Measurements from ENCODE around the gene TOP3A.

The TOP3A gene, protein sequence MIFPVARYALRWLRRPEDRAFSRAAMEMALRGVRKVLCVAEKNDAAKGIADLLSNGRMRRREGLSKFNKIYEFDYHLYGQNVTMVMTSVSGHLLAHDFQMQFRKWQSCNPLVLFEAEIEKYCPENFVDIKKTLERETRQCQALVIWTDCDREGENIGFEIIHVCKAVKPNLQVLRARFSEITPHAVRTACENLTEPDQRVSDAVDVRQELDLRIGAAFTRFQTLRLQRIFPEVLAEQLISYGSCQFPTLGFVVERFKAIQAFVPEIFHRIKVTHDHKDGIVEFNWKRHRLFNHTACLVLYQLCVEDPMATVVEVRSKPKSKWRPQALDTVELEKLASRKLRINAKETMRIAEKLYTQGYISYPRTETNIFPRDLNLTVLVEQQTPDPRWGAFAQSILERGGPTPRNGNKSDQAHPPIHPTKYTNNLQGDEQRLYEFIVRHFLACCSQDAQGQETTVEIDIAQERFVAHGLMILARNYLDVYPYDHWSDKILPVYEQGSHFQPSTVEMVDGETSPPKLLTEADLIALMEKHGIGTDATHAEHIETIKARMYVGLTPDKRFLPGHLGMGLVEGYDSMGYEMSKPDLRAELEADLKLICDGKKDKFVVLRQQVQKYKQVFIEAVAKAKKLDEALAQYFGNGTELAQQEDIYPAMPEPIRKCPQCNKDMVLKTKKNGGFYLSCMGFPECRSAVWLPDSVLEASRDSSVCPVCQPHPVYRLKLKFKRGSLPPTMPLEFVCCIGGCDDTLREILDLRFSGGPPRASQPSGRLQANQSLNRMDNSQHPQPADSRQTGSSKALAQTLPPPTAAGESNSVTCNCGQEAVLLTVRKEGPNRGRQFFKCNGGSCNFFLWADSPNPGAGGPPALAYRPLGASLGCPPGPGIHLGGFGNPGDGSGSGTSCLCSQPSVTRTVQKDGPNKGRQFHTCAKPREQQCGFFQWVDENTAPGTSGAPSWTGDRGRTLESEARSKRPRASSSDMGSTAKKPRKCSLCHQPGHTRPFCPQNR

DNA sequence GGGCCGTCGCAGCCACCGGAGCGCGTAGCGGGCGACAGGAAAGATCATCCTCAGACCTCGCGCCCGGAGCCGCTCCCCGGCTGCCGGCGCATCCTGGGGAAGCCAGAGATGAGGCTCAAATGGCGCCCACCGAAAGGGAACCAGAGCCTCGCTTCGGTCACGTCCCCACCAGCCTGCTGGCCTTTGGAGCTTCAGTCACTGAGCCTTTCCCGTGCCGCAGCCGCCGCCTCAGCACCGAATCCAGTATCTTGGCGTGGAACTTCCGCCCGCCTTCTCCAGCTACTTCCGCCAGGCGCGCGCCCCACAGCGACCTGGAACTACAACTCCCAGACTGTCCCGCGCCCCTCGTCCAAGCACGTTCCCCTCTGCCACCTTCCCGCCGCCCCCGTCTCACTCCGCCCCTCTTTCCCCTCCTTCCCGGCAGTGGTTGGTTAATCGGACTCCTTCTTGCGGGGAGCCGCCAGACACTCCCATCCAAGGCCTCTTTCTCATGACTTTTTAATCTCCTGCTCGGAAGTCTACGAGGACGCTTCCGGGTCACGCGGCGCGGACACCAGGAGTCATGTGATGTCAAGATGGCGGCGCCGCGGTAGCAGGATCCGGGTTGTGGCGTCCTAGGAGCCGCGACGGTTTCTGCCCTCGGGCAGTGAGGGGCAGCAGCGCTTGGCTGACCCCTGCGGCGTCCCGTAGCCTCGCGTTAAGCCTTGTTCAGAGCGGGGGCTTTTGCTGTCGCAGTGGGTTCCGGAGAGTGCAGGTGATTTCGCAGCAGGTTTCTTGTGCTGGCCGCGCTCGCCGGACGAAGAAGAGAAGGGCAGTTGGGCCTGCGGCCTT is at the start of gene TOP3A, which contains the start of gene SMCR8:
Gene TOP3A (minus strand): TSS at position 264 of the 831 bp plus-strand sequence. CDS start 216 bp downstream, at position 48.
Gene SMCR8 (plus strand): TSS at position 563 of the 831 bp plus-strand sequence. CDS start 497 bp downstream, outside the sequence.
- TF ChIP-seq, protein P1, sequence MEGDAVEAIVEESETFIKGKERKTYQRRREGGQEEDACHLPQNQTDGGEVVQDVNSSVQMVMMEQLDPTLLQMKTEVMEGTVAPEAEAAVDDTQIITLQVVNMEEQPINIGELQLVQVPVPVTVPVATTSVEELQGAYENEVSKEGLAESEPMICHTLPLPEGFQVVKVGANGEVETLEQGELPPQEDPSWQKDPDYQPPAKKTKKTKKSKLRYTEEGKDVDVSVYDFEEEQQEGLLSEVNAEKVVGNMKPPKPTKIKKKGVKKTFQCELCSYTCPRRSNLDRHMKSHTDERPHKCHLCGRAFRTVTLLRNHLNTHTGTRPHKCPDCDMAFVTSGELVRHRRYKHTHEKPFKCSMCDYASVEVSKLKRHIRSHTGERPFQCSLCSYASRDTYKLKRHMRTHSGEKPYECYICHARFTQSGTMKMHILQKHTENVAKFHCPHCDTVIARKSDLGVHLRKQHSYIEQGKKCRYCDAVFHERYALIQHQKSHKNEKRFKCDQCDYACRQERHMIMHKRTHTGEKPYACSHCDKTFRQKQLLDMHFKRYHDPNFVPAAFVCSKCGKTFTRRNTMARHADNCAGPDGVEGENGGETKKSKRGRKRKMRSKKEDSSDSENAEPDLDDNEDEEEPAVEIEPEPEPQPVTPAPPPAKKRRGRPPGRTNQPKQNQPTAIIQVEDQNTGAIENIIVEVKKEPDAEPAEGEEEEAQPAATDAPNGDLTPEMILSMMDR (IDR thresholded peaks at IDR 0.05): peak in 1 of 2 experiments; percentile 7
- intact Hi-C loops (cut with DNase I; ENCODE audit: low total_unique reads): loop anchor here (5.0 kb wide), 1 partner anchor 53 kb away; the partner anchor contains the start of gene MIEF2

DNA sequence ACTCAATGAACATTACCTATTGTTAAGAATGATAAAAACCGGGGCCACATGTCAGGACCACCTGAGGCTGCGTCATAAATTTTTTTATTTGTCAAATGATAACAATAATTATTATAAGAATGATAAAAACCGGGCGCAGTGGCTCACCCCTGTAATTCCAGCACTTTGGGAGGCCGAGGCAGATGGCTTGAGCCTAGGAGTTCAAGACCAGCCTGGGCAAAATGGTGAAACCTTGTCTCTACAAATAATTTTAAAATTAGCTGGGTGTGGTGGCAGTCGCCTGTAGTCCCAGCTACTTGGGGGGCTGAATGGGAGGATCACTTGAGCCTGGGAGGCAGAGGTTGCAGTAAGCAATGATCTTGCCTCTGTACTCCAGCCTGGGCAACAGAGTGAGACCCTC is 49.4 kb upstream of the TOP3A start:
- no peak overlapping the region for H3K4me3 ChIP-seq

More for the DNA sequence above, at the start of gene TOP3A, which contains the start of gene SMCR8:
- Histone ChIP-seq H3K27ac (peak within 1 kb of the TSS; percentile 88 to 91), H3K4me3 (peak within 1 kb of the TSS; percentile 76 to 85), H3K4me1 (peaks cover 0 to 65% (median 60%) of the 10 kb centered on the region in 4 donors), H3K36me3 (peaks cover 3 to 33% (median 8%) of the 10 kb centered on the region in 3 donors), H3K9me3 (no peaks in the 10 kb centered on the region), H3K27me3 (no peaks in the 10 kb centered on the region)
- peak; percentile 99 to 100 for DNase-seq

DNA sequence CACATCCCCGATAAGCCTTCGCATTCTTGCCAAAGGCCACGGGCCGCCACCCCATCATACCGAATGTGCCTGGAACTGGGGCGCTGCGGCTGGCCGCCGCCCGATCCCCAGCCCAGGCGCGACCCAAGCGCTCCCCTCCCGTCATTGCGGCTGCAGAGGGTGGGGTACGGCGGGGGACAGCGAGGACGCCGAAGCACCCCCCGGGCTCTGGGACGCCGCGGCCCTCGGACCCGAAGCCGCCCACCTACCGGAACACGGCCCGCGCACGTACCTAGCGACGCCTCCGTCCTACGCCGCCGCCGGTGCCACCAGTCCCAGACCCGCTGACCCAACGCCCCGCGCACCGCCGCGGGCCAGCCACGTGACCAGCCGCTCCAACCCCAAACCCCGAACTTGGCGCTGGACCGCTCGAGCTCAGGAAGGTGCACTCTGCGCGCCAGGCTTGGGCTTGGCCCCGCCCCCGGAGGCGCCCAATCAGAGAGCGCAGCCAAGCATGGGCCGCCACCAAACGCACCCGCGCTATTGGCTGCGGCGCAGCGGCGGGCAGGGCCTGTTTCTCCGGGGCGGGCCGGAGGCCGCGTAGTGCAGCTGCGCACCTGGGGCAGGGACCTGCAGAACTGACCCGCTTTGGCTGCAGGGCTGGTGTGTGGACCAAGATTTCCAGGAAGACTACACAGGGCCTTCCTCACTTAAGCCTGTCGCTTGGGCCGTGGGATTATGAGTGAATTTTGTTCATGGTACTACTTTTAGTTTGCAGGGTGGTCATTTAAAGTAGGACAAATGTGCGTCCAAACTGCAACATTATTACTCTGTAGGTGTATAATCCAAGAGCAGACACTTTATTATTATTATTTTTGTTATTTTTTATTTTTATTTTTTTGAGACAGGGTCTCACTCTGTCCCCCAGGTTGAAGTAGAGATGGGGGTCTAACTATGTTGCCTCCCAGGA is 48.6 kb upstream of the TOP3A start, which contains the start of gene SHMT1:
Gene SHMT1 (minus strand): TSS at position 450 of the 949 bp plus-strand sequence. CDS start 7,569 bp downstream, outside the sequence.
- peak within 1 kb of the TSS; percentile 75 to 82 for H3K27ac ChIP-seq

More for the DNA sequence above, 49.4 kb upstream of the TOP3A start:
- peaks cover 0 to 14% (median 5%) of the 10 kb centered on the region in 4 donors for H3K4me1 ChIP-seq
- H3K9me3 ChIP-seq: no peaks in the 10 kb centered on the region
- no peak for DNase-seq
- no peak overlapping the region for H3K27ac ChIP-seq
- intact Hi-C loops (cut with DNase I; ENCODE audit: low total_unique reads): no loop called here
- peaks cover 0 to 9% (median 0%) of the 10 kb centered on the region in 3 donors for H3K36me3 ChIP-seq
- H3K27me3 ChIP-seq: no peaks in the 10 kb centered on the region
- TF ChIP-seq, protein P1 (IDR thresholded peaks at IDR 0.05): no peak

GRCh38 chr17:18362698-18363100 is 47.9 kb upstream of the TOP3A start:
- TF ChIP-seq, protein P1 (IDR thresholded peaks at IDR 0.05): no peak
- no peaks in the 10 kb centered on the region for H3K9me3 ChIP-seq
- peak; percentile 74 to 76 for DNase-seq
- peak overlapping the region; percentile 64 to 77 for H3K4me3 ChIP-seq
- no peaks in the 10 kb centered on the region for H3K27me3 ChIP-seq
- intact Hi-C loops (cut with DNase I; ENCODE audit: low total_unique reads): no loop called here
- H3K27ac ChIP-seq: peak overlapping the region; percentile 75 to 82
- peaks cover 0 to 16% (median 0%) of the 10 kb centered on the region in 3 donors for H3K36me3 ChIP-seq
- peaks cover 0 to 14% (median 5%) of the 10 kb centered on the region in 4 donors for H3K4me1 ChIP-seq

More for the DNA sequence above, 48.6 kb upstream of the TOP3A start, which contains the start of gene SHMT1:
- Histone ChIP-seq H3K36me3 (peaks cover 0 to 16% (median 0%) of the 10 kb centered on the region in 3 donors), H3K4me3 (peak within 1 kb of the TSS; percentile 64 to 77), H3K27me3 (no peaks in the 10 kb centered on the region), H3K9me3 (no peaks in the 10 kb centered on the region), H3K4me1 (peaks cover 0 to 14% (median 5%) of the 10 kb centered on the region in 4 donors)
- intact Hi-C loops (cut with DNase I; ENCODE audit: low total_unique reads): no loop called here
- peak; percentile 96 to 97 for DNase-seq
- TF ChIP-seq, protein P1 (IDR thresholded peaks at IDR 0.05): no peak
